ENCODE measurements around the gene AOPEP. TPM values are rescaled to one million over a fixed set of nuclear protein-coding genes. Genes with fewer than 3 reads are reported as not detected.

Gene AOPEP
- polyA plus RNA-seq, 1 experiment = 40.0 TPM

DNA sequence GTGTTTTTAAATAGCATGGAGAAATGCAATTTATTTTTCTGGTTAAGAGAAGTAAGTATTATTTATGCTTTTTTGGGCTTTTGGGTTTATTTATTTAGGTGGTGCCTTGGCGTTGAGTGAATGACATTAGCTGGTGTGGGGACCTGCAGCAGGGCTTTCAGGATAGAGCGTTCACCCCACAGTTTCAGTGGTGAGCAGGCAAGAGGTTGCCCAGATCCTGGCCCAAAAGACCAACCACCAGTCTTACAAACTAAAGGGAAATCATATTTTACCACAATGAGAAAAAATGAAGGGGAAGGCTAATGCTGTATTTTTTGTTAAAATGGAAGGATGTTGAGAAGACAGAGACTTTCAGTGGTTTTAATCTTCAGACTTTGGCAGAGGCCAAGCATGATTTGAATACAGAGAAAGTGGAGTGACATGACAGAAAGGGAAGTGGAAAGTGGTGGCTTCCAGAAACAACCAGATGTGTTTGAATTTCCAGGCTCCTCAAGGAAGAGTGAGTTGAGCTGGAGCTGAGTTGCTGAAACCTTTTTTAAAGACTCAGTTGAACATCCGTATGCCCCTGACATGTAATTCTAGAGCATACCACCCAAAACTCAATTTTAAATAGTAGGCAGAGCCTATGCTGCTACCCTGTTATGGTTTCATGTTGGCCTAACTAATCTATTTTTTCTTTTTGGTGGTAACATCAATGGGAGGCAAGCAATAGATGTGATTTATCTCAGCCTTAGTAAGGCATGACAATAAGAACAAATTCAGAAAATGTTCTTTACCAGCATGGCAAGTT, 94.8 kb downstream of the AOPEP start:
- ChIA-PET CTCF (interaction anchor here (1.3 kb wide), 1 partner anchor 16 kb away, joined by 3 read pairs; no protein-coding TSS in a partner anchor), POLR2A (no interaction called here)
- Histone ChIP-seq H3K27me3 (ENCODE audit: control insufficient read depth, insufficient read depth, low read length) (no peaks in the 10 kb centered on the region), H3K27ac (ENCODE audit: low read depth, low read length) (no peak overlapping the region), H3K4me3 (ENCODE audit: low read depth, low read length) (no peak overlapping the region), H3K9me3 (ENCODE audit: control insufficient read depth, insufficient read depth, low read length) (no peaks in the 10 kb centered on the region)
- DNase-seq (ENCODE audit: low read depth, low spot score) = no peak
- TF ChIP-seq, protein P1, sequence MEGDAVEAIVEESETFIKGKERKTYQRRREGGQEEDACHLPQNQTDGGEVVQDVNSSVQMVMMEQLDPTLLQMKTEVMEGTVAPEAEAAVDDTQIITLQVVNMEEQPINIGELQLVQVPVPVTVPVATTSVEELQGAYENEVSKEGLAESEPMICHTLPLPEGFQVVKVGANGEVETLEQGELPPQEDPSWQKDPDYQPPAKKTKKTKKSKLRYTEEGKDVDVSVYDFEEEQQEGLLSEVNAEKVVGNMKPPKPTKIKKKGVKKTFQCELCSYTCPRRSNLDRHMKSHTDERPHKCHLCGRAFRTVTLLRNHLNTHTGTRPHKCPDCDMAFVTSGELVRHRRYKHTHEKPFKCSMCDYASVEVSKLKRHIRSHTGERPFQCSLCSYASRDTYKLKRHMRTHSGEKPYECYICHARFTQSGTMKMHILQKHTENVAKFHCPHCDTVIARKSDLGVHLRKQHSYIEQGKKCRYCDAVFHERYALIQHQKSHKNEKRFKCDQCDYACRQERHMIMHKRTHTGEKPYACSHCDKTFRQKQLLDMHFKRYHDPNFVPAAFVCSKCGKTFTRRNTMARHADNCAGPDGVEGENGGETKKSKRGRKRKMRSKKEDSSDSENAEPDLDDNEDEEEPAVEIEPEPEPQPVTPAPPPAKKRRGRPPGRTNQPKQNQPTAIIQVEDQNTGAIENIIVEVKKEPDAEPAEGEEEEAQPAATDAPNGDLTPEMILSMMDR (IDR thresholded peaks at IDR 0.05; ENCODE audit: low read depth, low read length) = no peak

DNA sequence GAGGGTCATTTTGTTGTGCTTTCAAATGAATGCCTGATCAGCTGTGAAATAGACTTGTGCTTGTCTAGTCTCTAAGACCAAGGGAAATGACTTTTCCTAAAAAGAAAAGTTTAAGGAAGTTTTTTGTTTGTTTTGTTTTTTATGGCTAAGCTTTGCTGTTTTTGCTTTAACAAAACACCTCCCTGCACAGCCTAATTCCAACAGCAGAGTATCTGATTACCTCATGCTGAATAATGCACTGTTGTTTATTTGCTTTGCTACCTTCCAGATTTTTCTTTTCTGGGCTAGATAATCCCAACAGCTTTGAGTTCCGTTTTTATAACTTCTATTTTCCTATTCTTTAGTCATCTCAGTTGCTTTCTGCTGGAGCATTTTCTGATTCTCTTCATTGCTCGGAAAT, 95.8 kb downstream of the AOPEP start:
- H3K27ac ChIP-seq (ENCODE audit: low read depth, low read length) = no peak overlapping the region
- H3K27me3 ChIP-seq (ENCODE audit: control insufficient read depth, insufficient read depth, low read length) = no peaks in the 10 kb centered on the region
- no peaks in the 10 kb centered on the region for H3K9me3 ChIP-seq (ENCODE audit: control insufficient read depth, insufficient read depth, low read length)
- ChIA-PET POLR2A (interaction anchor here (0.5 to 0.7 kb wide), 2 partner anchors 73 to 185 kb away, joined by 3 to 5 read pairs; no protein-coding TSS in a partner anchor), CTCF (interaction anchor here (1.0 kb wide), 1 partner anchor 8 kb away, joined by 3 read pairs; no protein-coding TSS in a partner anchor)
- DNase-seq (ENCODE audit: low read depth, low spot score) = no peak
- TF ChIP-seq, protein P1 (IDR thresholded peaks at IDR 0.05; ENCODE audit: low read depth, low read length) = no peak
- H3K4me3 ChIP-seq (ENCODE audit: low read depth, low read length) = no peak overlapping the region

- Histone ChIP-seq H3K27me3 (ENCODE audit: control insufficient read depth, insufficient read depth, low read length) (no peaks in the 10 kb centered on the region), H3K27ac (ENCODE audit: low read depth, low read length) (no peak overlapping the region), H3K4me3 (ENCODE audit: low read depth, low read length) (no peak overlapping the region), H3K9me3 (ENCODE audit: control insufficient read depth, insufficient read depth, low read length) (no peaks in the 10 kb centered on the region)
- TF ChIP-seq, protein P1 (IDR thresholded peaks at IDR 0.05; ENCODE audit: low read depth, low read length) = no peak
- no peak for DNase-seq (ENCODE audit: low read depth, low spot score)
- POLR2A ChIA-PET = no interaction called here
- CTCF ChIA-PET = interaction anchor here (1.0 to 1.1 kb wide), 2 partner anchors 142 to 143 kb away, joined by 3 read pairs; no protein-coding TSS in a partner anchor
Measured at GRCh38 chr9:94823710-94824109, 97.2 kb downstream of the AOPEP start.

DNA sequence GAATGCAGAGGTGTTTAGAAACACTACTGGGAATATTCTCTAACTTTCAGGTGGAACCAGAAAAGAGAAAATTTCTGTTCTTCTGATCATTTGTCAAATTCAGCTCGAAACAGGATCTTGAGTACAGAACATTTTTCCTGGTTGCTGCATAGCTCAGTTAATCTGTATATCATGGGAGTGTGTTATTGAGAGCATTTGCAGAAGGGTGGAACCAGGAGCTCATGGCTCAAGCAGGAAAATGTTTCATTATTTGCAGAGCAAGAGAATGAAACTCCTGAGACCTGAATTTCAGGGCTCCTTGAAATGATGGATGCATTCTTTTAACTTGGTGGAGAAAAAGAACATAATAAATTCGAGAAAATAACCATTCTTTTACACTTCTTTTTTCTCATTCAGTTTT, 97.9 kb downstream of the AOPEP start:
- POLR2A ChIA-PET = no interaction called here
- no peaks in the 10 kb centered on the region for H3K9me3 ChIP-seq (ENCODE audit: control insufficient read depth, insufficient read depth, low read length)
- TF ChIP-seq, protein P1 (IDR thresholded peaks at IDR 0.05; ENCODE audit: low read depth, low read length) = no peak

More for the DNA sequence above, 97.9 kb downstream of the AOPEP start:
- no peak overlapping the region for H3K27ac ChIP-seq (ENCODE audit: low read depth, low read length)
- no peaks in the 10 kb centered on the region for H3K27me3 ChIP-seq (ENCODE audit: control insufficient read depth, insufficient read depth, low read length)
- no peak for DNase-seq (ENCODE audit: low read depth, low spot score)
- CTCF ChIA-PET = interaction anchor here (0.9 to 1.4 kb wide), 3 partner anchors 42 to 301 kb away, joined by 3 to 6 read pairs (median 6); no protein-coding TSS in a partner anchor
- no peak overlapping the region for H3K4me3 ChIP-seq (ENCODE audit: low read depth, low read length)
